ENCODE data around the gene SLC16A5. TPM values are rescaled to one million over a fixed set of nuclear protein-coding genes. Genes with fewer than 3 reads are reported as not detected.
"Not testable (repeated sequence)": the region's sequence is repeated elsewhere in the genome, so short reads cannot be mapped to it uniquely, and the experiment has no call there.

SLC16A5 gene
- total and polyA plus RNA-seq, 3 experiments from 2014 or later: 0.82 to 1.9 (median 1.3) TPM

GRCh38 chr17:75133001-75133400 is 45.2 kb downstream of the SLC16A5 start:
- Mint-ChIP-seq H3K27me3 (peaks cover 0 to under 1% of the 10 kb centered on the region in 2 donors), H3K9me3 (no peaks in the 10 kb centered on the region), H3K27ac (peak overlapping the region in 1 of 8 donors; percentile 43), H3K4me1 (peaks cover 7 to 15% (median 11%) of the 10 kb centered on the region in 3 donors), H3K36me3 (peaks cover 0 to 28% (median 3%) of the 10 kb centered on the region in 3 donors), H3K4me3 (peak overlapping the region in 5 of 7 donors; percentile 54 to 89 (median 88))
- Histone ChIP-seq H3K4me3 (ENCODE audit: low read length) (no peak overlapping the region), H3K9me3 (ENCODE audit: low read length) (no peaks in the 10 kb centered on the region), H3K4me1 (ENCODE audit: insufficient read depth, low read length) (peaks cover 10% of the 10 kb centered on the region), H3K27me3 (ENCODE audit: insufficient read depth, low read length, poor library complexity, severe bottlenecking) (no peaks in the 10 kb centered on the region), H3K27ac (ENCODE audit: low read depth, low read length) (no peak overlapping the region), H3K36me3 (ENCODE audit: insufficient read depth, low read length) (peaks cover 8% of the 10 kb centered on the region)
- ChIA-PET CTCF (interaction anchor here (0.6 to 12.6 kb wide), 4 partner anchors 10 to 172 kb away, joined by 3 to 151 read pairs (median 15); partner anchors contain the start of gene ARMC7), POLR2A (interaction anchor here (0.7 to 3.1 kb wide), 5 partner anchors 9 to 60 kb away, joined by 3 to 12 read pairs (median 8); partner anchors contain the start of gene ARMC7)
- DNase-seq: no peak

DNA sequence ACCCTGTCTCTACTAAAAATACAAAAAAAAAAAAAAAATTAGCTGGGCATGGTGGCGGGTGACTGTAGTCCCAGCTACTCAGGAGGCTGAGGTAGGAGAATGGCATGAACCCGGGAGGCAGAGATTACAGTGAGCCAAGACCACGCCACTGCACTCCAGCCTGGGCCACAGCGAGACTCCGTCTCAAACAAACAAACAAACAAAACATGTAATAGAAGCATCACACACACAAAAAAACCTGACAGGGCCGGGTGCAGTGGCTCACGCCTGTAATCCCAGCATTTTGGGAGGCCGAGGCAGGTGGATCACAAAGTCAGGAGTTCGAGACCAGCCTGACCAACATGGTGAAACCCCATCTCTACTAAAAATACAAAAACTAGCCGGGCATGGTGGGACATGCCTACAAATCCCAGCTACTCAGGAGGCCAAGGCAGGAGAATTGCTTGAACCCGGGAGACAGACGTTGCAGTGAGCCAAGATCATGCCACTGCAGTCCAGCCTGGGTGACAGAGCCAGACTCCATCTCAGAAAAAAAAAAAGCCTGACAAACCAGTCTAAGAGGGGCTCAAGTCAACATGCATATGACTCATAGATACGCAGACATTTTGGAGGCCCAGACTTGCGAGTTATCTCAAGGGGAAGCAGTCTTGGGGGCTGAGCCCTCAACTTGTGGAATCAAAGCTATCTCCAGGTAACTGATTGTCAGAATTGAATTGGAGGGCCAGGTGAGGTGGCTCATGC is 46.0 kb downstream of the SLC16A5 start:
- not testable (repeated sequence) for H3K27me3 ChIP-seq (ENCODE audit: insufficient read depth, low read length, poor library complexity, severe bottlenecking); H3K27me3 Mint-ChIP-seq; DNase-seq; H3K9me3 Mint-ChIP-seq; H3K27ac ChIP-seq (ENCODE audit: low read depth, low read length); H3K36me3 ChIP-seq (ENCODE audit: insufficient read depth, low read length); H3K4me3 ChIP-seq (ENCODE audit: low read length); H3K4me1 ChIP-seq (ENCODE audit: insufficient read depth, low read length); H3K9me3 ChIP-seq (ENCODE audit: low read length)
- ChIA-PET CTCF (interaction anchor here (1.6 to 4.0 kb wide), 2 partner anchors 19 to 38 kb away, joined by 6 to 19 read pairs; no protein-coding TSS in a partner anchor), POLR2A (interaction anchor here (0.7 to 1.3 kb wide), 2 partner anchors 9 to 10 kb away, joined by 3 read pairs; no protein-coding TSS in a partner anchor)
- Mint-ChIP-seq H3K4me1 (peaks cover 7 to 15% (median 11%) of the 10 kb centered on the region in 3 donors), H3K27ac (peak overlapping the region in 1 of 8 donors; percentile 90), H3K4me3 (peak overlapping the region in 3 of 7 donors; percentile 22 to 65 (median 60)), H3K36me3 (peaks cover 0 to 24% (median 3%) of the 10 kb centered on the region in 3 donors)

GRCh38 chr17:75135452-75135851 is 47.7 kb downstream of the SLC16A5 start:
- ChIA-PET POLR2A (no interaction called here), CTCF (interaction anchor here (1.2 kb wide), 1 partner anchor 173 kb away, joined by 4 read pairs; no protein-coding TSS in a partner anchor)
- H3K9me3 Mint-ChIP-seq: no peaks in the 10 kb centered on the region
- DNase-seq: no peak
- Histone ChIP-seq H3K4me3 (ENCODE audit: low read length) (no peak overlapping the region), H3K36me3 (ENCODE audit: insufficient read depth, low read length) (no peaks in the 10 kb centered on the region), H3K9me3 (ENCODE audit: low read length) (no peaks in the 10 kb centered on the region), H3K4me1 (ENCODE audit: insufficient read depth, low read length) (peaks cover 7% of the 10 kb centered on the region), H3K27me3 (ENCODE audit: insufficient read depth, low read length, poor library complexity, severe bottlenecking) (no peaks in the 10 kb centered on the region), H3K27ac (ENCODE audit: low read depth, low read length) (no peak overlapping the region)
- H3K4me1 Mint-ChIP-seq: peaks cover 8 to 12% (median 9%) of the 10 kb centered on the region in 3 donors
- H3K4me3 Mint-ChIP-seq: peak overlapping the region in 1 of 7 donors; percentile 53
- peaks cover 0 to 1% of the 10 kb centered on the region in 2 donors for H3K27me3 Mint-ChIP-seq
- peak overlapping the region in 4 of 8 donors; percentile 19 to 81 (median 70) for H3K27ac Mint-ChIP-seq
- H3K36me3 Mint-ChIP-seq: peaks cover 0 to 20% (median 1%) of the 10 kb centered on the region in 3 donors

DNA sequence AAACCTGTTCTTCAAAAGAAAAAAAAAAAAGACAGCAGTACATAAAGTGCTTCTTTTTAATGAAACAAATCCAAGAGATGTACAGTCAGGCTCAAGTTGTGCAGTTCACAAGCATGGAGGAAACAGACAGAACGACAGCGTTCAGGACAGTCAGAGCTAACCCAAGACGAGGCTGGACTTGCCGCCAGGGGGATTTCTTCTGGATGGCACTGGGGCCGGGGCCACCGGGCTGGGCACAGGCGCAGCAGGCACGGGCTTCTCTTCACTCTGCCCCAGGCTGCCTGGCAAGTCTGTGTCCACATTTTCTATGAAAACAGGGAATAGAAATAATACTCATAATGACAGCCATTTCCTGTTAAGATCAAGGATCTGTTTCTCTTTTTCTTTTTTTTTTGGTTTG is 48.2 kb downstream of the SLC16A5 start:
- H3K27ac ChIP-seq (ENCODE audit: low read depth, low read length): no peak overlapping the region
- H3K27me3 ChIP-seq (ENCODE audit: insufficient read depth, low read length, poor library complexity, severe bottlenecking): no peaks in the 10 kb centered on the region
- no peak overlapping the region for H3K4me3 ChIP-seq (ENCODE audit: low read length)
- POLR2A ChIA-PET: no interaction called here
- H3K9me3 ChIP-seq (ENCODE audit: low read length): no peaks in the 10 kb centered on the region
- peak overlapping the region in 3 of 8 donors; percentile 19 to 66 (median 61) for H3K27ac Mint-ChIP-seq
- H3K27me3 Mint-ChIP-seq: peaks cover 0 to 1% of the 10 kb centered on the region in 2 donors
- peak overlapping the region in 1 of 7 donors; percentile 55 for H3K4me3 Mint-ChIP-seq
- H3K4me1 Mint-ChIP-seq: peaks cover 7 to 13% (median 9%) of the 10 kb centered on the region in 3 donors
- DNase-seq: no peak
- peaks cover 7% of the 10 kb centered on the region for H3K4me1 ChIP-seq (ENCODE audit: insufficient read depth, low read length)
- CTCF ChIA-PET: interaction anchor here (0.9 to 1.2 kb wide), 2 partner anchors 22 to 174 kb away, joined by 3 to 4 read pairs; no protein-coding TSS in a partner anchor
- H3K9me3 Mint-ChIP-seq: no peaks in the 10 kb centered on the region
- H3K36me3 ChIP-seq (ENCODE audit: insufficient read depth, low read length): no peaks in the 10 kb centered on the region
- peaks cover 0 to 18% (median 2%) of the 10 kb centered on the region in 3 donors for H3K36me3 Mint-ChIP-seq

- DNase-seq; H3K4me3 ChIP-seq (ENCODE audit: low read length); H3K27me3 Mint-ChIP-seq; H3K27me3 ChIP-seq (ENCODE audit: insufficient read depth, low read length, poor library complexity, severe bottlenecking); CTCF ChIA-PET; H3K27ac ChIP-seq (ENCODE audit: low read depth, low read length); H3K4me3 Mint-ChIP-seq; H3K9me3 Mint-ChIP-seq; H3K9me3 ChIP-seq (ENCODE audit: low read length); H3K36me3 ChIP-seq (ENCODE audit: insufficient read depth, low read length): not testable (repeated sequence)
- peaks cover 15% of the 10 kb centered on the region for H3K4me1 ChIP-seq (ENCODE audit: insufficient read depth, low read length)
- H3K4me1 Mint-ChIP-seq: peaks cover 10 to 18% (median 12%) of the 10 kb centered on the region in 3 donors
- peaks cover 0 to 26% (median 4%) of the 10 kb centered on the region in 3 donors for H3K36me3 Mint-ChIP-seq
- POLR2A ChIA-PET: interaction anchor here (0.7 kb wide), 1 partner anchor 32 kb away, joined by 3 read pairs; no protein-coding TSS in a partner anchor
- H3K27ac Mint-ChIP-seq: peak overlapping the region in 1 of 8 donors; percentile 47
Observed at GRCh38 chr17:75137762-75138161, 50.0 kb downstream of the SLC16A5 start.

GRCh38 chr17:75138519-75138918 is 50.8 kb downstream of the SLC16A5 start:
- no peak for DNase-seq
- Histone ChIP-seq H3K9me3 (ENCODE audit: low read length) (no peaks in the 10 kb centered on the region), H3K4me3 (ENCODE audit: low read length) (no peak overlapping the region), H3K27ac (ENCODE audit: low read depth, low read length) (no peak overlapping the region), H3K4me1 (ENCODE audit: insufficient read depth, low read length) (peaks cover 15% of the 10 kb centered on the region), H3K36me3 (ENCODE audit: insufficient read depth, low read length) (no peaks in the 10 kb centered on the region), H3K27me3 (ENCODE audit: insufficient read depth, low read length, poor library complexity, severe bottlenecking) (no peaks in the 10 kb centered on the region)
- Mint-ChIP-seq H3K27me3 (peaks cover 0 to 1% of the 10 kb centered on the region in 2 donors), H3K36me3 (peaks cover 0 to 29% (median 4%) of the 10 kb centered on the region in 3 donors), H3K9me3 (no peaks in the 10 kb centered on the region), H3K4me1 (peaks cover 10 to 18% (median 12%) of the 10 kb centered on the region in 3 donors), H3K27ac (peak overlapping the region in 1 of 8 donors; percentile 66), H3K4me3 (no peak overlapping the region)
- POLR2A ChIA-PET: no interaction called here
- CTCF ChIA-PET: no interaction called here

DNA sequence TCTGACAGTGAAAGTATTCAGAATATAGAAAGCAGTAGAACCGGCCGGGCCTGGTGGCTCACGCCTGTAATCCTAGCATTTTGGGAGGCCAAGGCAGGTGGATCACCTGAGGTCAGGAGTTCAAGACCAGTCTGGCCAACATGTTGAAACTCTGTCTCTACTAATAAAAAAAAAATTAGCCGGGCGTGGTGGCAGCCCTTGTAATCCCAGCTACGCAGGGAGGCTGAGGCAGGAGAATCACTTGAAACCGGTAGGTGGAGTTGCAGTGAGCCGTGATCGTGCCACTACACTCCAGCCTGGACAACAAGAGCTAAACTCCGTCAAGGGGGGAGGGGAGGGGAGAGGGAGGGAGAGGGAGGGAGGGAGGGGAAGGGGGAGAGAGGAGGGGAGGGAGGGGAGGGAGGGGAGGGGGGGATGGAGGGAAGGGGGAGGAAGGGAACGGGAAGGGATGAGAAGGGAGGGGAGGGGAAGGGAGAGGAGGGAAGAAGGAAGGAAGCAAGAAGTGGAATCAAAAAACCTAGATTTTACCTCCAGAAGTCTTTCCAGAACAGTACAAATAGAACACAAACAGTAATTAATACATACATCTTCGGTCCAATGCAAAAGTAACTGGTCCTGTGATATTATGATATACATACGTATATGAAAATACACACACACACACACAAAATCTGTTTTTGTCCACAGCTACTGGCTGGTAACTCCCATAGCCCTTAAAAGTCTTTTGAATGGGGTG is 54.6 kb downstream of the SLC16A5 start:
- Histone ChIP-seq H3K9me3 (ENCODE audit: low read length) (no peaks in the 10 kb centered on the region), H3K27me3 (ENCODE audit: insufficient read depth, low read length, poor library complexity, severe bottlenecking) (no peaks in the 10 kb centered on the region), H3K36me3 (ENCODE audit: insufficient read depth, low read length) (peaks cover 12% of the 10 kb centered on the region), H3K4me1 (ENCODE audit: insufficient read depth, low read length) (peaks cover 15% of the 10 kb centered on the region), H3K4me3 (ENCODE audit: low read length) (no peak overlapping the region), H3K27ac (ENCODE audit: low read depth, low read length) (no peak overlapping the region)
- no peaks in the 10 kb centered on the region for H3K9me3 Mint-ChIP-seq
- no peak for DNase-seq
- peaks cover 12 to 18% (median 12%) of the 10 kb centered on the region in 3 donors for H3K4me1 Mint-ChIP-seq
- H3K27ac Mint-ChIP-seq: peak overlapping the region in 1 of 8 donors; percentile 36
- peaks cover 0 to 54% (median 16%) of the 10 kb centered on the region in 3 donors for H3K36me3 Mint-ChIP-seq
- peaks cover 0 to 1% of the 10 kb centered on the region in 2 donors for H3K27me3 Mint-ChIP-seq
- ChIA-PET CTCF (interaction anchor here (2.0 kb wide), 1 partner anchor 11 kb away, joined by 9 read pairs; the partner anchor contains the start of gene NT5C), POLR2A (interaction anchor here (0.6 to 1.4 kb wide), 2 partner anchors 8 to 12 kb away, joined by 3 read pairs; partner anchors contain the start of gene JPT1)
- peak overlapping the region in 1 of 7 donors; percentile 13 for H3K4me3 Mint-ChIP-seq
